ENCODE measurements around the gene ANO2. TPM values are rescaled to one million over a fixed set of nuclear protein-coding genes. Genes with fewer than 3 reads are reported as not detected.

Gene ANO2
- total and polyA plus RNA-seq, 7 experiments from 2014 or later = not detected

- POLR2A ChIA-PET = no interaction called here
- intact Hi-C loops (cut with micrococcal nuclease) = no loop called here
Measured at GRCh38 chr12:5984873-5985272, 39.8 kb upstream of the ANO2 start.

GRCh38 chr12:5982106-5982505 lies 37.0 kb upstream of the ANO2 start:
- H3K4me1 Mint-ChIP-seq = peaks cover 0 to 1% (median 0%) of the 10 kb centered on the region in 7 donors
- Histone ChIP-seq H3K36me3 (ENCODE audit: control insufficient read depth in 2 of 3, insufficient read depth in 3 of 3, low read length in 3 of 3) (no peaks in the 10 kb centered on the region), H3K27me3 (ENCODE audit: control insufficient read depth in 2 of 2, insufficient read depth in 2 of 2, low read length in 2 of 2) (no peaks in the 10 kb centered on the region), H3K9me3 (ENCODE audit: control insufficient read depth in 2 of 3, low read length in 3 of 3) (no peaks in the 10 kb centered on the region), H3K4me3 (ENCODE audit: low read length) (no peak overlapping the region), H3K27ac (ENCODE audit: low read depth, low read length) (no peak overlapping the region), H3K4me1 (ENCODE audit: control insufficient read depth in 2 of 2, insufficient read depth in 2 of 2, low read length in 2 of 2) (no peaks in the 10 kb centered on the region)
- no peaks in the 10 kb centered on the region for H3K36me3 Mint-ChIP-seq
- CTCF ChIA-PET = interaction anchor here (0.8 to 2.4 kb wide), 3 partner anchors 8 to 302 kb away, joined by 3 to 9 read pairs (median 6); no protein-coding TSS in a partner anchor
- DNase-seq = no peak
- no peak overlapping the region for H3K27ac Mint-ChIP-seq
- peaks cover 0 to 2% (median 0%) of the 10 kb centered on the region in 5 donors for H3K27me3 Mint-ChIP-seq
- ATAC-seq = no peak
- H3K9me3 Mint-ChIP-seq = peaks cover 0 to 3% (median 0%) of the 10 kb centered on the region in 11 donors
- POLR2A ChIA-PET = no interaction called here
- H3K4me3 Mint-ChIP-seq = no peak overlapping the region
- intact Hi-C loops (cut with micrococcal nuclease) = no loop called here

More at GRCh38 chr12:5984873-5985272, 39.8 kb upstream of the ANO2 start:
- peaks cover 0 to 3% (median 0%) of the 10 kb centered on the region in 11 donors for H3K9me3 Mint-ChIP-seq
- H3K27me3 ChIP-seq (ENCODE audit: control insufficient read depth in 2 of 2, insufficient read depth in 2 of 2, low read length in 2 of 2) = no peaks in the 10 kb centered on the region
- H3K36me3 Mint-ChIP-seq = no peaks in the 10 kb centered on the region
- H3K27ac ChIP-seq (ENCODE audit: low read depth, low read length) = no peak overlapping the region
- DNase-seq (no peak), ATAC-seq (no peak)
- peaks cover 0 to 3% (median 0%) of the 10 kb centered on the region in 7 donors for H3K4me1 Mint-ChIP-seq
- H3K4me3 Mint-ChIP-seq = no peak overlapping the region
- CTCF ChIA-PET = no interaction called here
- H3K27me3 Mint-ChIP-seq = peaks cover 0 to 2% (median 0%) of the 10 kb centered on the region in 5 donors
- no peak overlapping the region for H3K27ac Mint-ChIP-seq
- no peaks in the 10 kb centered on the region for H3K9me3 ChIP-seq (ENCODE audit: control insufficient read depth in 2 of 3, low read length in 3 of 3)
- no peaks in the 10 kb centered on the region for H3K36me3 ChIP-seq (ENCODE audit: control insufficient read depth in 2 of 3, insufficient read depth in 3 of 3, low read length in 3 of 3)
- H3K4me1 ChIP-seq (ENCODE audit: control insufficient read depth in 2 of 2, insufficient read depth in 2 of 2, low read length in 2 of 2) = no peaks in the 10 kb centered on the region
- no peak overlapping the region for H3K4me3 ChIP-seq (ENCODE audit: low read length)

- H3K36me3 Mint-ChIP-seq = no peaks in the 10 kb centered on the region
- POLR2A ChIA-PET = no interaction called here
- H3K4me1 Mint-ChIP-seq = peaks cover 0 to 1% (median 0%) of the 10 kb centered on the region in 7 donors
- intact Hi-C loops (cut with micrococcal nuclease) = no loop called here
- DNase-seq (no peak), ATAC-seq (no peak)
- CTCF ChIA-PET = no interaction called here
- Histone ChIP-seq H3K36me3 (ENCODE audit: control insufficient read depth in 2 of 3, insufficient read depth in 3 of 3, low read length in 3 of 3) (no peaks in the 10 kb centered on the region), H3K27me3 (ENCODE audit: control insufficient read depth in 2 of 2, insufficient read depth in 2 of 2, low read length in 2 of 2) (no peaks in the 10 kb centered on the region), H3K4me3 (ENCODE audit: low read length) (no peak overlapping the region), H3K9me3 (ENCODE audit: control insufficient read depth in 2 of 3, low read length in 3 of 3) (no peaks in the 10 kb centered on the region), H3K27ac (ENCODE audit: low read depth, low read length) (no peak overlapping the region), H3K4me1 (ENCODE audit: control insufficient read depth in 2 of 2, insufficient read depth in 2 of 2, low read length in 2 of 2) (no peaks in the 10 kb centered on the region)
- H3K27ac Mint-ChIP-seq = no peak overlapping the region
- H3K27me3 Mint-ChIP-seq = peaks cover 0 to 32% (median 20%) of the 10 kb centered on the region in 5 donors
- H3K9me3 Mint-ChIP-seq = peaks cover 0 to 3% (median 0%) of the 10 kb centered on the region in 11 donors
- H3K4me3 Mint-ChIP-seq = no peak overlapping the region
Measured at GRCh38 chr12:5977556-5977955, 32.5 kb upstream of the ANO2 start.

GRCh38 chr12:5976711-5977110 lies 31.7 kb upstream of the ANO2 start:
- Mint-ChIP-seq H3K27me3 (peaks cover 0 to 33% (median 26%) of the 10 kb centered on the region in 5 donors), H3K36me3 (no peaks in the 10 kb centered on the region), H3K4me1 (peaks cover 0 to 1% (median 0%) of the 10 kb centered on the region in 7 donors), H3K4me3 (no peak overlapping the region), H3K9me3 (peaks cover 0 to 3% (median 0%) of the 10 kb centered on the region in 11 donors), H3K27ac (no peak overlapping the region)
- ATAC-seq (no peak), DNase-seq (no peak)
- Histone ChIP-seq H3K9me3 (ENCODE audit: control insufficient read depth in 2 of 3, low read length in 3 of 3) (no peaks in the 10 kb centered on the region), H3K4me3 (ENCODE audit: low read length) (no peak overlapping the region), H3K36me3 (ENCODE audit: control insufficient read depth in 2 of 3, insufficient read depth in 3 of 3, low read length in 3 of 3) (no peaks in the 10 kb centered on the region), H3K4me1 (ENCODE audit: control insufficient read depth in 2 of 2, insufficient read depth in 2 of 2, low read length in 2 of 2) (no peaks in the 10 kb centered on the region), H3K27me3 (ENCODE audit: control insufficient read depth in 2 of 2, insufficient read depth in 2 of 2, low read length in 2 of 2) (no peaks in the 10 kb centered on the region), H3K27ac (ENCODE audit: low read depth, low read length) (no peak overlapping the region)
- intact Hi-C loops (cut with micrococcal nuclease) = no loop called here
- CTCF ChIA-PET = no interaction called here
- POLR2A ChIA-PET = no interaction called here

- Mint-ChIP-seq H3K36me3 (no peaks in the 10 kb centered on the region), H3K9me3 (no peaks in the 10 kb centered on the region), H3K27ac (peak overlapping the region in 1 of 9 donors; percentile 53), H3K27me3 (peaks cover 3 to 35% (median 26%) of the 10 kb centered on the region in 5 donors), H3K4me3 (no peak overlapping the region), H3K4me1 (peaks cover 0 to 1% (median 0%) of the 10 kb centered on the region in 7 donors)
- Histone ChIP-seq H3K36me3 (ENCODE audit: control insufficient read depth in 2 of 3, insufficient read depth in 3 of 3, low read length in 3 of 3) (no peaks in the 10 kb centered on the region), H3K27me3 (ENCODE audit: control insufficient read depth in 2 of 2, insufficient read depth in 2 of 2, low read length in 2 of 2) (no peaks in the 10 kb centered on the region), H3K4me1 (ENCODE audit: control insufficient read depth in 2 of 2, insufficient read depth in 2 of 2, low read length in 2 of 2) (no peaks in the 10 kb centered on the region), H3K27ac (ENCODE audit: low read depth, low read length) (no peak overlapping the region), H3K4me3 (ENCODE audit: low read length) (no peak overlapping the region), H3K9me3 (ENCODE audit: control insufficient read depth in 2 of 3, low read length in 3 of 3) (no peaks in the 10 kb centered on the region)
- DNase-seq = no peak
- no peak for ATAC-seq
- intact Hi-C loops (cut with micrococcal nuclease) = no loop called here
- ChIA-PET CTCF (no interaction called here), POLR2A (no interaction called here)
Measured at GRCh38 chr12:5976196-5976595, 31.1 kb upstream of the ANO2 start.

GRCh38 chr12:5973461-5974115 lies 28.5 kb upstream of the ANO2 start:
- Mint-ChIP-seq H3K27ac (no peak overlapping the region), H3K36me3 (no peaks in the 10 kb centered on the region), H3K9me3 (no peaks in the 10 kb centered on the region), H3K4me1 (no peaks in the 10 kb centered on the region), H3K27me3 (peaks cover 3 to 38% (median 27%) of the 10 kb centered on the region in 5 donors), H3K4me3 (no peak overlapping the region)
- CTCF ChIA-PET = interaction anchor here (1.2 kb wide), 1 partner anchor 9 kb away, joined by 3 read pairs; no protein-coding TSS in a partner anchor
- no peak overlapping the region for H3K4me3 ChIP-seq (ENCODE audit: low read length)
- POLR2A ChIA-PET = no interaction called here
- no peaks in the 10 kb centered on the region for H3K9me3 ChIP-seq (ENCODE audit: control insufficient read depth in 2 of 3, low read length in 3 of 3)
- DNase-seq (no peak), ATAC-seq (no peak)
- intact Hi-C loops (cut with micrococcal nuclease) = no loop called here
- H3K36me3 ChIP-seq (ENCODE audit: control insufficient read depth in 2 of 3, insufficient read depth in 3 of 3, low read length in 3 of 3) = no peaks in the 10 kb centered on the region
- H3K4me1 ChIP-seq (ENCODE audit: control insufficient read depth in 2 of 2, insufficient read depth in 2 of 2, low read length in 2 of 2) = no peaks in the 10 kb centered on the region
- H3K27ac ChIP-seq (ENCODE audit: low read depth, low read length) = no peak overlapping the region
- no peaks in the 10 kb centered on the region for H3K27me3 ChIP-seq (ENCODE audit: control insufficient read depth in 2 of 2, insufficient read depth in 2 of 2, low read length in 2 of 2)

- H3K4me1 Mint-ChIP-seq = no peaks in the 10 kb centered on the region
- H3K4me3 Mint-ChIP-seq = no peak overlapping the region
- H3K27me3 ChIP-seq (ENCODE audit: control insufficient read depth in 2 of 2, insufficient read depth in 2 of 2, low read length in 2 of 2) = no peaks in the 10 kb centered on the region
- H3K9me3 Mint-ChIP-seq = no peaks in the 10 kb centered on the region
- intact Hi-C loops (cut with micrococcal nuclease) = no loop called here
- DNase-seq (no peak), ATAC-seq (no peak)
- H3K27ac Mint-ChIP-seq = no peak overlapping the region
- no peaks in the 10 kb centered on the region for H3K9me3 ChIP-seq (ENCODE audit: control insufficient read depth in 2 of 3, low read length in 3 of 3)
- H3K27ac ChIP-seq (ENCODE audit: low read depth, low read length) = no peak overlapping the region
- POLR2A ChIA-PET = no interaction called here
- CTCF ChIA-PET = interaction anchor here (1.1 kb wide), 1 partner anchor 16 kb away, joined by 3 read pairs; no protein-coding TSS in a partner anchor
- no peak overlapping the region for H3K4me3 ChIP-seq (ENCODE audit: low read length)
- peaks cover 3 to 38% (median 27%) of the 10 kb centered on the region in 5 donors for H3K27me3 Mint-ChIP-seq
- no peaks in the 10 kb centered on the region for H3K36me3 ChIP-seq (ENCODE audit: control insufficient read depth in 2 of 3, insufficient read depth in 3 of 3, low read length in 3 of 3)
- H3K36me3 Mint-ChIP-seq = no peaks in the 10 kb centered on the region
- H3K4me1 ChIP-seq (ENCODE audit: control insufficient read depth in 2 of 2, insufficient read depth in 2 of 2, low read length in 2 of 2) = no peaks in the 10 kb centered on the region
Measured at GRCh38 chr12:5972387-5972786, 27.3 kb upstream of the ANO2 start.

Measured in naive thymus-derived CD4-positive, alpha-beta T cell (primary cell).